Neuronal stem cell (in vitro differentiated cells): ENCODE measurements around the gene NKD2.
A peak's percentile ranks its signal among the peaks of the same experiment; 100 is the strongest.
"Not testable (repeated sequence)": the region's sequence is repeated elsewhere in the genome, so short reads cannot be mapped to it uniquely, and the experiment has no call there.

Experiments
- DNase-seq: peaks from one replicate; pipeline ENCODE4 v3.0.0-alpha.2; 2013; ENCODE audit warnings: low spot score
- H2AFZ ChIP-seq: one replicate; pipeline ENCODE4 v1.6.1; 2013; ENCODE audit warnings: mild to moderate bottlenecking, low read length, inconsistent platforms
- H2AK5ac ChIP-seq: 2 replicates; pipeline ENCODE4 v1.6.1; 2013; ENCODE audit warnings: low read depth, mild to moderate bottlenecking, inconsistent platforms, low read length, moderate library complexity, mixed read lengths
- H2BK120ac ChIP-seq: 2 replicates; pipeline ENCODE4 v1.6.1; 2013; ENCODE audit warnings: low read depth, mild to moderate bottlenecking, inconsistent platforms, low read length, moderate library complexity, mixed read lengths
- H2BK12ac ChIP-seq: one replicate; pipeline ENCODE4 v1.6.1; 2013; ENCODE audit warnings: low read length, inconsistent platforms
- H2BK15ac ChIP-seq: 2 replicates; pipeline ENCODE4 v1.6.1; 2013; ENCODE audit warnings: mild to moderate bottlenecking, low read length, inconsistent platforms, mixed read lengths
- H2BK5ac ChIP-seq: one replicate; pipeline ENCODE4 v1.6.1; 2013; ENCODE audit warnings: inconsistent platforms, mild to moderate bottlenecking, low read length, moderate library complexity
- H3K14ac ChIP-seq: one replicate; pipeline ENCODE4 v1.6.1; 2013; ENCODE audit warnings: low read length, inconsistent platforms
- H3K18ac ChIP-seq: 2 replicates; pipeline ENCODE4 v1.6.1; 2013; ENCODE audit warnings: low read length, inconsistent platforms
- H3K23ac ChIP-seq: 2 replicates; pipeline ENCODE4 v1.6.1; 2013; ENCODE audit warnings: low read depth, mild to moderate bottlenecking, mixed read lengths, low read length, inconsistent platforms; ENCODE audit not compliant: poor library complexity
- H3K27ac ChIP-seq: replicated peaks from 3 replicates; pipeline ENCODE4 v1.5.1; 2013; ENCODE audit warnings: low read length, inconsistent platforms
- H3K27me3 ChIP-seq, 3 experiments: 2 replicates each; pipeline ENCODE4 v1.6.1; 2013; ENCODE audit warnings: low read length in 3 of 3, mild to moderate bottlenecking in 2 of 3, inconsistent platforms in 1 of 3, low read depth in 1 of 3, mixed read lengths in 1 of 3, moderate library complexity in 1 of 3; ENCODE audit not compliant: control insufficient read depth in 3 of 3, insufficient read depth in 3 of 3
- H3K36me3 ChIP-seq, 2 donors: replicated peaks in 1 of 2; 2 replicates each; pipeline ENCODE4 v1.6.1; 2013; ENCODE audit warnings: low read length in 2 of 2; ENCODE audit not compliant: control insufficient read depth in 2 of 2, insufficient read depth in 2 of 2
- H3K4ac ChIP-seq: 2 replicates; pipeline ENCODE4 v1.6.1; 2013; ENCODE audit warnings: inconsistent platforms, mild to moderate bottlenecking, low read length, moderate library complexity
- H3K4me1 ChIP-seq, 2 donors: 1 replicate in 1 of 2; 2 replicates in 1 of 2; pipeline ENCODE4 v1.6.1; 2013; ENCODE audit warnings: low read length in 2 of 2, low read depth in 1 of 2; ENCODE audit not compliant: control insufficient read depth in 2 of 2, insufficient read depth in 1 of 2
- H3K4me2 ChIP-seq: one replicate; pipeline ENCODE4 v1.6.1; 2013; ENCODE audit warnings: mild to moderate bottlenecking, low read length, inconsistent platforms; ENCODE audit not compliant: insufficient read depth, poor library complexity, severe bottlenecking
- H3K4me3 ChIP-seq, 2 donors: 2 replicates each; pipeline ENCODE4 v1.5.1; 2013; ENCODE audit warnings: low read length in 2 of 2, mild to moderate bottlenecking in 2 of 2, inconsistent platforms in 1 of 2, moderate library complexity in 1 of 2
- H3K79me1 ChIP-seq: one replicate; pipeline ENCODE4 v1.6.1; 2013; ENCODE audit warnings: low read depth, mild to moderate bottlenecking, inconsistent platforms, low read length, moderate library complexity
- H3K9ac ChIP-seq: one replicate; pipeline ENCODE4 v1.6.1; 2013; ENCODE audit warnings: mild to moderate bottlenecking, low read depth, low read length, inconsistent platforms; ENCODE audit not compliant: poor library complexity
- H3K9me3 ChIP-seq, 2 donors: replicated peaks in 1 of 2; 2 replicates each; pipeline versions ENCODE3 to v1.6.1; 2013; ENCODE audit warnings: low read length in 2 of 2, mild to moderate bottlenecking in 2 of 2, inconsistent platforms in 1 of 2, low read depth in 1 of 2, mixed read lengths in 1 of 2, moderate library complexity in 1 of 2; ENCODE audit not compliant: control insufficient read depth in 2 of 2, insufficient read depth in 1 of 2
- H4K8ac ChIP-seq: one replicate; pipeline ENCODE4 v1.6.1; 2013; ENCODE audit warnings: low read depth, mild to moderate bottlenecking, inconsistent platforms, low read length, moderate library complexity
- H4K91ac ChIP-seq: one replicate; pipeline ENCODE4 v1.6.1; 2013; ENCODE audit warnings: low read length, low read depth, mild to moderate bottlenecking, inconsistent platforms; ENCODE audit not compliant: poor library complexity
- WGBS, 2 donors: extraction: QIAGEN DNeasy Blood & Tissue Kit; methylation state at CpG; one replicate each; pipeline ENCODE4 v1.1.7; 2013; ENCODE audit warnings: missing lambda C conversion rate in 2 of 2, mixed read lengths in 1 of 2; ENCODE audit not compliant: insufficient read length in 2 of 2, insufficient replicate concordance in 1 of 2; ENCODE audit errors: extremely low coverage in 2 of 2; 5-methylcytosine and 5-hydroxymethylcytosine counted together

NKD2 gene

GRCh38 chr5:972575-972974 is 36.0 kb upstream of the NKD2 start:
- not testable (repeated sequence) for H3K4me3 ChIP-seq, H3K27ac ChIP-seq, H2AFZ ChIP-seq, DNase-seq, H2BK15ac ChIP-seq, H3K14ac ChIP-seq, H4K91ac ChIP-seq, H3K36me3 ChIP-seq, H3K9ac ChIP-seq, H2BK120ac ChIP-seq, H2BK12ac ChIP-seq, H3K27me3 ChIP-seq, H2BK5ac ChIP-seq, H4K8ac ChIP-seq, H3K4me1 ChIP-seq, H3K9me3 ChIP-seq, H3K4me2 ChIP-seq, H3K23ac ChIP-seq, H3K79me1 ChIP-seq, H3K4ac ChIP-seq, H3K18ac ChIP-seq, H2AK5ac ChIP-seq
- WGBS, 2 donors: no CpG with 5 or more reads among the region's 2 CpGs

GRCh38 chr5:976849-977751 is 31.5 kb upstream of the NKD2 start:
- H3K4me1 ChIP-seq: peaks cover 14 to 24% of the 10 kb centered on the region in 2 donors
- H2BK120ac ChIP-seq: no peak overlapping the region
- H3K27ac ChIP-seq: no peak overlapping the region
- H3K4me2 ChIP-seq: no peak overlapping the region
- no peaks in the 10 kb centered on the region for H3K79me1 ChIP-seq
- H3K23ac ChIP-seq: peak overlapping the region; percentile 52
- peak overlapping the region; percentile 87 for H2AK5ac ChIP-seq
- H4K91ac ChIP-seq: peak overlapping the region; percentile 22
- peak overlapping the region; percentile 67 for H3K18ac ChIP-seq
- no peak overlapping the region for H2AFZ ChIP-seq
- H2BK5ac ChIP-seq: no peak overlapping the region
- no peak overlapping the region for H3K4ac ChIP-seq
- H3K27me3 ChIP-seq: no peaks in the 10 kb centered on the region
- H2BK15ac ChIP-seq: peak overlapping the region; percentile 45
- H3K36me3 ChIP-seq: no peaks in the 10 kb centered on the region
- H3K9me3 ChIP-seq: no peaks in the 10 kb centered on the region
- no peak overlapping the region for H3K9ac ChIP-seq
- H3K14ac ChIP-seq: peak overlapping the region; percentile 97
- WGBS, 2 donors: no CpG with 5 or more reads among the region's 29 CpGs
- H3K4me3 ChIP-seq: no peak overlapping the region
- no peak overlapping the region for H2BK12ac ChIP-seq
- H4K8ac ChIP-seq: no peak overlapping the region
- DNase-seq: no peak

GRCh38 chr5:978054-978453 is 30.5 kb upstream of the NKD2 start:
- Histone ChIP-seq H3K4me2 (no peak overlapping the region), H4K91ac (no peak overlapping the region), H2BK5ac (no peak overlapping the region), H4K8ac (no peak overlapping the region), H3K27me3 (no peaks in the 10 kb centered on the region), H3K9me3 (no peaks in the 10 kb centered on the region), H3K14ac (no peak overlapping the region), H3K23ac (no peak overlapping the region), H3K9ac (no peak overlapping the region), H3K18ac (no peak overlapping the region), H2BK120ac (no peak overlapping the region), H3K4me3 (no peak overlapping the region), H3K4ac (no peak overlapping the region), H3K27ac (no peak overlapping the region), H3K4me1 (peaks cover 15 to 24% of the 10 kb centered on the region in 2 donors), H3K79me1 (no peaks in the 10 kb centered on the region), H2AFZ (no peak overlapping the region), H2BK12ac (no peak overlapping the region), H2AK5ac (peak overlapping the region; percentile 73), H3K36me3 (no peaks in the 10 kb centered on the region), H2BK15ac (peak overlapping the region; percentile 66)
- WGBS, 2 donors: no CpG with 5 or more reads among the region's 16 CpGs
- no peak for DNase-seq

- Histone ChIP-seq H3K27ac (no peak overlapping the region), H3K4me3 (no peak overlapping the region)
- WGBS, 2 donors: no CpG with 5 or more reads among the region's 10 CpGs
Measured at GRCh38 chr5:978693-979092, 29.9 kb upstream of the NKD2 start.

More at GRCh38 chr5:978693-979092, 29.9 kb upstream of the NKD2 start:
- no peak overlapping the region for H4K91ac ChIP-seq
- no peak overlapping the region for H2BK120ac ChIP-seq
- DNase-seq: no peak
- H3K9me3 ChIP-seq: peaks cover 3 to 4% of the 10 kb centered on the region in 2 donors
- H3K79me1 ChIP-seq: peaks cover 3% of the 10 kb centered on the region
- peaks cover 0 to 3% (median 0%) of the 10 kb centered on the region in 3 experiments for H3K27me3 ChIP-seq
- H3K23ac ChIP-seq: no peak overlapping the region
- H4K8ac ChIP-seq: no peak overlapping the region
- no peak overlapping the region for H2BK12ac ChIP-seq
- no peak overlapping the region for H2AFZ ChIP-seq
- no peak overlapping the region for H2AK5ac ChIP-seq
- no peaks in the 10 kb centered on the region for H3K36me3 ChIP-seq
- no peak overlapping the region for H3K4me2 ChIP-seq
- no peak overlapping the region for H3K14ac ChIP-seq
- H3K4ac ChIP-seq: no peak overlapping the region
- peaks cover 17 to 24% of the 10 kb centered on the region in 2 donors for H3K4me1 ChIP-seq
- no peak overlapping the region for H3K9ac ChIP-seq
- H2BK5ac ChIP-seq: peak overlapping the region; percentile 93
- peak overlapping the region; percentile 52 for H3K18ac ChIP-seq
- no peak overlapping the region for H2BK15ac ChIP-seq
